A549 (cell line): ENCODE measurements around the gene ARHGAP26. TPM values are rescaled to one million over a fixed set of nuclear protein-coding genes. Genes with fewer than 3 reads are reported as not detected.

Experiments
- ATAC-seq, 2 experiments: fragments of 200-7000 bp in 1 of 2; fragments of >200 bp in 1 of 2; cut with Nextera tagmentation in 1 of 2; cut with Tn5 transposase in 1 of 2; 3 replicates each; pipeline versions ENCODE4 v1.8.0 to v1.9.1; 2018 to 2020; ENCODE audit warnings: mild to moderate bottlenecking in 1 of 2, moderate library complexity in 1 of 2
- CTCF ChIA-PET: fragments of 300-600 bp; sonication (Branson Sonifier 250); formaldehyde crosslinking; extraction: SDS; loops from one replicate; lab custom pipeline; 2021; ENCODE audit warnings: antibody characterized with exemption, inconsistent platforms; lab: Yijun Ruan, JAX
- POLR2A ChIA-PET: fragments of 350-600 bp; formaldehyde crosslinking; extraction: SDS; loops from one replicate; lab custom pipeline; 2021; ENCODE audit warnings: antibody characterized with exemption, inconsistent platforms; lab: Yijun Ruan, JAX
- DNase-seq, 2 experiments: peaks; one replicate each; pipeline versions ENCODE4 v3.0.0 to v3.0.0-alpha.2; 2011 to 2016; ENCODE audit warnings: low read depth in 1 of 2, low spot score in 1 of 2
- FAIRE-seq: peaks from 2 replicates; lab custom pipeline; 2011; peaks lifted over from hg19 to GRCh38; lab: Jason Lieb, UNC
- H3K27ac ChIP-seq, 2 experiments: fragments of >200 bp; sonication (Bioruptor Twin); formaldehyde crosslinking; 3 replicates each; pipeline ENCODE4 v1.5.1; 2016 to 2017
- H3K4me1 ChIP-seq: fragments of >200 bp; sonication (Bioruptor Twin); formaldehyde crosslinking; 3 replicates; pipeline ENCODE4 v1.6.1; 2016
- H3K4me2 ChIP-seq: fragments of >200 bp; sonication (Bioruptor Twin); formaldehyde crosslinking; 3 replicates; pipeline ENCODE4 v1.6.1; 2016
- H3K4me3 ChIP-seq: fragments of >200 bp; sonication (Bioruptor Twin); formaldehyde crosslinking; 3 replicates; pipeline ENCODE4 v1.5.1; 2016
- H3K9me3 ChIP-seq: fragments of >200 bp; sonication (Bioruptor Twin); formaldehyde crosslinking; 3 replicates; pipeline ENCODE4 v1.6.1; 2016
- GATA3 ChIP-seq: IDR thresholded peaks from 2 replicates; pipeline ENCODE4 v1.6.1; 2012; ENCODE audit warnings: borderline replicate concordance
- JUN ChIP-seq, 2 experiments: fragments of >200 bp; sonication (Bioruptor Twin); formaldehyde crosslinking; IDR thresholded peaks; 2 replicates in 1 of 2; 3 replicates in 1 of 2; pipeline ENCODE4 v1.6.1; 2016 to 2017
- JUNB ChIP-seq: fragments of >200 bp; sonication (Bioruptor Twin); formaldehyde crosslinking; IDR thresholded peaks from 2 replicates; pipeline ENCODE4 v1.6.1; 2016
- MAFK ChIP-seq: fragments of 450-650 bp; IDR thresholded peaks from 2 replicates; pipeline ENCODE4 v1.6.1; 2014; ENCODE audit not compliant: partially characterized antibody
- RAD21 ChIP-seq, 2 experiments: fragments of >200 bp in 1 of 2; sonication (Bioruptor Twin) in 1 of 2; formaldehyde crosslinking in 1 of 2; IDR thresholded peaks in 1 of 2; conservative IDR thresholded peaks in 1 of 2; 2 replicates in 1 of 2; 3 replicates in 1 of 2; pipeline ENCODE4 v1.6.1; 2012 to 2018; ENCODE audit warnings: inconsistent platforms in 1 of 2
- RCOR1 ChIP-seq: fragments of 150-350 bp; IDR thresholded peaks from 2 replicates; pipeline ENCODE4 v1.6.1; 2014; ENCODE audit warnings: antibody characterized with exemption, low read length, low read depth
- SMC3 ChIP-seq: fragments of >200 bp; sonication (Bioruptor Twin); formaldehyde crosslinking; IDR thresholded peaks from 3 replicates; pipeline ENCODE4 v1.6.1; 2018; ENCODE audit warnings: inconsistent platforms
- ZC3H11A ChIP-seq: fragments of 450-650 bp; IDR thresholded peaks from 2 replicates; pipeline ENCODE4 v1.6.1; 2014; ENCODE audit warnings: antibody characterized with exemption, mild to moderate bottlenecking
- ZSCAN20 ChIP-seq: fragments of 250-450 bp; sonication (Bioruptor Pico); IDR thresholded peaks from 2 replicates; pipeline ENCODE4 v1.8.0; 2022; ENCODE audit warnings: mild to moderate bottlenecking, moderate library complexity
- WGBS: methylation state at CpG from one replicate; pipeline ENCODE4 v1.1.6; 2017; ENCODE audit errors: missing lambda C conversion rate; 5-methylcytosine and 5-hydroxymethylcytosine counted together
- polyA plus RNA-seq, 4 experiments: library from polyadenylated mRNA; depleted of rRNA in 3 of 4; stranded (reverse); fragments of >200 nt; fragmentation: RNase III in 1 of 4; extraction: RNeasy Plus Mini Kit Qiagen cat#74134 plus additional on column Dnase treatment in 1 of 4; gene quantifications; 2 replicates in 3 of 4; 3 replicates in 1 of 4; pipeline ENCODE4 v1.2.3, GENCODE V29; 2011 to 2017
- TF ChIP-seq, protein P1 (sequence below): fragments of >200 bp; sonication (Bioruptor Twin); formaldehyde crosslinking; IDR thresholded peaks from 3 replicates; pipeline ENCODE4 v1.5.1; 2016
- TF ChIP-seq, protein P2 (sequence below): IDR thresholded peaks from 2 replicates; pipeline ENCODE4 v1.6.1; 2012
- TF ChIP-seq, protein P3 (sequence below): fragments of 200-600 bp; sonication (generic); IDR thresholded peaks from 2 replicates; pipeline ENCODE4 v1.6.1; 2016; ENCODE audit warnings: antibody characterized with exemption, mild to moderate bottlenecking, moderate library complexity
- TF ChIP-seq, protein P4 (sequence below): IDR thresholded peaks from 2 replicates; pipeline ENCODE4 v1.6.1; 2012

The ARHGAP26 gene
- polyA plus RNA-seq, 2 of the 4 experiments (the other 2 are of a cell fraction), result 6.6 to 19.1 TPM

DNA sequence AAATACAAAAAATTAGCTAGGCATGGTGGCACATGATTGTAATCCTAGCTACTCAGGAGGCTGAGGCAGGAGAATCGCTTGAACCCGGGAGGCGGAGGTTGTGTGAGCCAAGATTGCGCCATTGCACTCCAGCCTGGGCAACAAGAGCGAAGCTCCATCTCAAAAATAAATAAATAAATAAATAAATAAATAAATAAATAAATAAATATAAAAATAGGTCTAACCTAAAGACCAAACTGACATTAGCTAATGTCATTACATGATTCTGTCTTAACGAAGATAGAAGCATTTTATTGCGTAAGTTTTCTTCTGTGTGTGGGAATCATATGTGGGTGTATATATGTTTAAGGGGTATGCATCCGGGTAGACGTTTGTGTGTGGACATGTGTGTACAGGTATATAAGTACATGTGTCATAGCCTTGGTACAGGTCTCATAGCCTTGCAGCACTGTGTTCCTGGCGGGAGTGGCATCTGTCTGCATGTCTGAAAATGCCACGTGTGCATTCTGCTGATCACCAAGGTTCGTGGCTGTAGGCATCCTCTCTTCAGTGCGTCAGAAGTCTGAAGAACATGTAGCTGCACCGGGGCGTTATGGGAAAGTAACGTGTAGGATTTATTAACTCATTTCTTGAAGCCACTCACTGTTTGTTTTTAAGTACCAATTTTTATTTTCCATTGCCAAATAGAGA, 335.2 kb downstream of the ARHGAP26 start:
- ChIA-PET CTCF (interaction anchor here (0.6 to 1.6 kb wide), 10 partner anchors 11 to 722 kb away, joined by 3 to 10 read pairs (median 4); no protein-coding TSS in a partner anchor), POLR2A (interaction anchor here (0.6 to 1.0 kb wide), 2 partner anchors 15 to 299 kb away, joined by 4 to 7 read pairs; no protein-coding TSS in a partner anchor)
- Histone ChIP-seq H3K27ac (no peak overlapping the region; a peak in 1 of 6 replicates), H3K9me3 (no peaks in the 10 kb centered on the region), H3K4me2 (no peak overlapping the region), H3K4me3 (no peak overlapping the region), H3K4me1 (peaks cover 36% of the 10 kb centered on the region)
- TF ChIP-seq ZC3H11A (peak; percentile 87), MAFK (peak; percentile 24), SMC3 (no peak)
- no peak for ATAC-seq
- DNase-seq, result no peak
- 85% methylated on average over 16 of the region's 16 CpGs for WGBS
- FAIRE-seq, result no peak

DNA sequence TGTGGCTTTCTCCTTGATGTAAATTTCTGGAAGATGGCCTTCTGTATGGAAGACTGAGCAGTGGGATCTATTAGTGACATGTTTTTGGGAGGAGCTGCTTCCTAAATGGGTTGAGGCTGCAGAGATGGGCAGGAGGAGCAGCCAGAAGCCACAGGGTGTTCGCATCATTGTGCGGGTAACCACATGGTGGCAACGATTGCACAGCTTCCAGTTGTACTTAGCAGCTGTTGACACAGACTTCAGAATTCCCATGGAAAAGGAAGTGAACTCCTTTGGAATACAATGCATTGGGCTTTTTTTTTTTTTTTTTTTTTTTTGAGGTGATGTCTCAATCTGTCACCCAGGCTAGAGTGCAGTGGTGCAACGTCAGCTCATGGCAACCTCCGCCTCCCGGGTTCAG, 336.0 kb downstream of the ARHGAP26 start:
- ChIA-PET POLR2A (interaction anchor here (0.6 to 1.0 kb wide), 3 partner anchors 16 to 298 kb away, joined by 3 to 7 read pairs (median 4); no protein-coding TSS in a partner anchor), CTCF (interaction anchor here (0.6 to 1.6 kb wide), 13 partner anchors 10 to 721 kb away, joined by 3 to 10 read pairs (median 4); no protein-coding TSS in a partner anchor)
- FAIRE-seq (no peak), DNase-seq (peak; percentile 40 to 89), ATAC-seq (peak; percentile 93 to 99)
- Histone ChIP-seq H3K9me3 (no peaks in the 10 kb centered on the region), H3K4me2 (0 out of 3 replicates have a peak overlapping the region, but pooled peaks have one; percentile 9), H3K4me1 (peaks cover 44% of the 10 kb centered on the region), H3K4me3 (no peak overlapping the region), H3K27ac (peak overlapping the region in 1 of 2 experiments; percentile 65; a peak in 3 of 6 replicates)
- TF ChIP-seq RAD21 (conservative IDR thresholded peaks at IDR 0.05 in 1 of 2, IDR thresholded peaks at IDR 0.05 in 1 of 2) (peak; percentile 70 to 74), ZSCAN20 (CRISPR knock-in tag) (no peak), JUN (IDR thresholded peaks at IDR 0.05) (no peak), SMC3 (peak; percentile 58)
- TF ChIP-seq, protein P1, sequence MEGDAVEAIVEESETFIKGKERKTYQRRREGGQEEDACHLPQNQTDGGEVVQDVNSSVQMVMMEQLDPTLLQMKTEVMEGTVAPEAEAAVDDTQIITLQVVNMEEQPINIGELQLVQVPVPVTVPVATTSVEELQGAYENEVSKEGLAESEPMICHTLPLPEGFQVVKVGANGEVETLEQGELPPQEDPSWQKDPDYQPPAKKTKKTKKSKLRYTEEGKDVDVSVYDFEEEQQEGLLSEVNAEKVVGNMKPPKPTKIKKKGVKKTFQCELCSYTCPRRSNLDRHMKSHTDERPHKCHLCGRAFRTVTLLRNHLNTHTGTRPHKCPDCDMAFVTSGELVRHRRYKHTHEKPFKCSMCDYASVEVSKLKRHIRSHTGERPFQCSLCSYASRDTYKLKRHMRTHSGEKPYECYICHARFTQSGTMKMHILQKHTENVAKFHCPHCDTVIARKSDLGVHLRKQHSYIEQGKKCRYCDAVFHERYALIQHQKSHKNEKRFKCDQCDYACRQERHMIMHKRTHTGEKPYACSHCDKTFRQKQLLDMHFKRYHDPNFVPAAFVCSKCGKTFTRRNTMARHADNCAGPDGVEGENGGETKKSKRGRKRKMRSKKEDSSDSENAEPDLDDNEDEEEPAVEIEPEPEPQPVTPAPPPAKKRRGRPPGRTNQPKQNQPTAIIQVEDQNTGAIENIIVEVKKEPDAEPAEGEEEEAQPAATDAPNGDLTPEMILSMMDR, result peak; percentile 37; the same call in 2 of the 3 replicates
- TF ChIP-seq, protein P2, sequence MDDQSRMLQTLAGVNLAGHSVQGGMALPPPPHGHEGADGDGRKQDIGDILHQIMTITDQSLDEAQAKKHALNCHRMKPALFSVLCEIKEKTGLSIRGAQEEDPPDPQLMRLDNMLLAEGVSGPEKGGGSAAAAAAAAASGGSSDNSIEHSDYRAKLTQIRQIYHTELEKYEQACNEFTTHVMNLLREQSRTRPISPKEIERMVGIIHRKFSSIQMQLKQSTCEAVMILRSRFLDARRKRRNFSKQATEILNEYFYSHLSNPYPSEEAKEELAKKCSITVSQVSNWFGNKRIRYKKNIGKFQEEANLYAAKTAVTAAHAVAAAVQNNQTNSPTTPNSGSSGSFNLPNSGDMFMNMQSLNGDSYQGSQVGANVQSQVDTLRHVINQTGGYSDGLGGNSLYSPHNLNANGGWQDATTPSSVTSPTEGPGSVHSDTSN, result no peak
- TF ChIP-seq, protein P3, sequence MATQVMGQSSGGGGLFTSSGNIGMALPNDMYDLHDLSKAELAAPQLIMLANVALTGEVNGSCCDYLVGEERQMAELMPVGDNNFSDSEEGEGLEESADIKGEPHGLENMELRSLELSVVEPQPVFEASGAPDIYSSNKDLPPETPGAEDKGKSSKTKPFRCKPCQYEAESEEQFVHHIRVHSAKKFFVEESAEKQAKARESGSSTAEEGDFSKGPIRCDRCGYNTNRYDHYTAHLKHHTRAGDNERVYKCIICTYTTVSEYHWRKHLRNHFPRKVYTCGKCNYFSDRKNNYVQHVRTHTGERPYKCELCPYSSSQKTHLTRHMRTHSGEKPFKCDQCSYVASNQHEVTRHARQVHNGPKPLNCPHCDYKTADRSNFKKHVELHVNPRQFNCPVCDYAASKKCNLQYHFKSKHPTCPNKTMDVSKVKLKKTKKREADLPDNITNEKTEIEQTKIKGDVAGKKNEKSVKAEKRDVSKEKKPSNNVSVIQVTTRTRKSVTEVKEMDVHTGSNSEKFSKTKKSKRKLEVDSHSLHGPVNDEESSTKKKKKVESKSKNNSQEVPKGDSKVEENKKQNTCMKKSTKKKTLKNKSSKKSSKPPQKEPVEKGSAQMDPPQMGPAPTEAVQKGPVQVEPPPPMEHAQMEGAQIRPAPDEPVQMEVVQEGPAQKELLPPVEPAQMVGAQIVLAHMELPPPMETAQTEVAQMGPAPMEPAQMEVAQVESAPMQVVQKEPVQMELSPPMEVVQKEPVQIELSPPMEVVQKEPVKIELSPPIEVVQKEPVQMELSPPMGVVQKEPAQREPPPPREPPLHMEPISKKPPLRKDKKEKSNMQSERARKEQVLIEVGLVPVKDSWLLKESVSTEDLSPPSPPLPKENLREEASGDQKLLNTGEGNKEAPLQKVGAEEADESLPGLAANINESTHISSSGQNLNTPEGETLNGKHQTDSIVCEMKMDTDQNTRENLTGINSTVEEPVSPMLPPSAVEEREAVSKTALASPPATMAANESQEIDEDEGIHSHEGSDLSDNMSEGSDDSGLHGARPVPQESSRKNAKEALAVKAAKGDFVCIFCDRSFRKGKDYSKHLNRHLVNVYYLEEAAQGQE, result no peak
- TF ChIP-seq, protein P4, sequence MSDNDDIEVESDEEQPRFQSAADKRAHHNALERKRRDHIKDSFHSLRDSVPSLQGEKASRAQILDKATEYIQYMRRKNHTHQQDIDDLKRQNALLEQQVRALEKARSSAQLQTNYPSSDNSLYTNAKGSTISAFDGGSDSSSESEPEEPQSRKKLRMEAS, result no peak
- WGBS, result 60% methylated on average over 6 of the region's 6 CpGs

GRCh38 chr5:143108498-143109128, 338.4 kb downstream of the ARHGAP26 start:
- POLR2A ChIA-PET, result no interaction called here
- 67% methylated on average over 3 of the region's 3 CpGs for WGBS
- ATAC-seq (no peak; a peak in 1 of 6 replicates), DNase-seq (no peak), FAIRE-seq (no peak)
- TF ChIP-seq RCOR1, result no peak
- TF ChIP-seq, protein P1, result no peak
- TF ChIP-seq JUNB, result no peak
- 0 out of 2 replicates have a peak, but pooled peaks have one; percentile 29 for TF ChIP-seq GATA3
- Histone ChIP-seq H3K4me1 (peaks cover 44% of the 10 kb centered on the region), H3K27ac (peak overlapping the region in 1 of 2 experiments; percentile 55; a peak in 3 of 6 replicates), H3K4me3 (no peak overlapping the region), H3K4me2 (peak overlapping the region; percentile 17), H3K9me3 (no peaks in the 10 kb centered on the region)
- CTCF ChIA-PET, result interaction anchor here (0.8 to 3.2 kb wide), 6 partner anchors 8 to 860 kb away, joined by 3 to 14 read pairs (median 3); no protein-coding TSS in a partner anchor
